IPS-NIHi11 (cell line): ENCODE results near the gene XRN2.
"Not testable (repeated sequence)": the region's sequence is repeated elsewhere in the genome, so short reads cannot be mapped to it uniquely, and the experiment has no call there.

Experiments
- DNase-seq: peaks from one replicate; pipeline ENCODE4 v3.0.0; 2012; ENCODE audit warnings: mixed read lengths, low spot score

XRN2 gene

DNA sequence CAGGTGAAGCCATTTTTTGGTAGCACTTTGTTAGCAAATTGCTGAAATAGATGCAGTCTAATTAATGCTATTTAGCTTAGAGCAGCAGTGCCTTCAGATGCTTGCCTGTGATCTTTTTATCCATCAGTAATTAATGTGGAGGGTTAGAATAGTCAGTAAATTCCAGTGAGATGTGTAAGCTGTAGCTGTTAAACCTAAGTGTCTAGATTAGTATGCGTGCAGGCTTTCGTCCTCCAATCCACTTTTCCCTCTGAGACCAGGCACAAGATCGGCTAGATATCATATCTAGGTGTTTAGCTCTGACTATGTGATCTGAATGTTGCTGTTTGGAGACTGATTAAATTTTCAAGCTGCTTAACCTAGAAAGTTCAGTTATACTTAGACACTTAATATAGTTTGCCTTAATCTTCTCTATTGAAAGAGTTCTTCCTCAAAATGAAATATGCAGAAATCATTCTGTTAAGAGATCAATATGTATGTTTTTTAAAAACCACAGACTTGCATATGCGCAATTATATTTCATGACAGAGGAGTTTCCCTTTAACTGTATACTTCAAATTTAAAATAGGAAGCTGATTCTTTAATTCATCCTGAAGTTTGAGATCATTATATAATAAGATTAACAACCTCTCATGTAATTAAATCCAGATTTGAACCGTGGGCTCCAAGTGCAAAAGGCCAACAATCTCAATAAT is 41.2 kb downstream of the XRN2 start:
- no peak for DNase-seq

DNA sequence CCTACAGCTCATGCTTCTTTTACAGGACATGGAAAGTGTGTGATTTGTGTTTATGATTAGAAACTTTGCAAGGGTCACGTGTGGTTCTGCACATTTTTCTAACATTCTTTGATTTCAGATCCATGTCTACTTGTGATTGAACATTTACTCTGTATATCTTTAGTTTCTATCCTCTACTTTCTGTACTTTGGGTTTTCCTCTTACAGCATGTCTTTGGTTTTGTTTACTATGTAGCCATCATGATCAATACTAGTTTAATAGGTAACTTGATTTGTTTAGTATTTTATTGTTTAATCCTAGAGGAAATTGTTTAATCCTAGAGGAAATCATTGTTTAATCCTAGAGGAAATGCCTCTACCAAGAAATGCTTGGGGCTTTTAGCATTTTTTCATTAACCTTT is 41.8 kb downstream of the XRN2 start:
- DNase-seq: no peak

- DNase-seq: no peak
These were observed 49.6 kb downstream of the XRN2 start for GRCh38 chr20:21352703-21353102.

- DNase-seq: no peak
These were observed 50.1 kb downstream of the XRN2 start for GRCh38 chr20:21353236-21353635.

GRCh38 chr20:21355981-21356380 is 52.9 kb downstream of the XRN2 start:
- no peak for DNase-seq

DNA sequence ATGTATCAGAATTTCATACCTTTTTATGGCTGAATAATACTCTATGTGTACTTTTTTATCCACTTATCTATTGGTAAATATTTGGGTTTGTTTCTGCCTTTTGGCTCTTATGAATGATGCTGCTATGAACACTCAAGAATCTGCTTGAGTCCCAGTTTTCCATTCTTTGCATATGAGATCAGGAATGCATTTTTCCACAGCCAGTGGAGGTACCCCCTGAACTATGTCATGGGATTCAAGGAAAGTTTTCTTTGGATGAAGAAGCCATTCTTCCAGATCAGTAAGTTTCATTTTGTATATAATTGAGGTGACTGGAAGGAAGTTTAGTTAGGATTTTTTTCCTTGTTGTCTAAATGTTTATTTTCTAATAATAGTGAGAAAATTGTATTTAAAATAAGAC is 53.3 kb downstream of the XRN2 start:
- no peak for DNase-seq

- DNase-seq: no peak
These were observed 54.7 kb downstream of the XRN2 start for GRCh38 chr20:21357844-21358243.

- no peak for DNase-seq
These were observed 55.6 kb downstream of the XRN2 start for GRCh38 chr20:21358737-21359136.

DNA sequence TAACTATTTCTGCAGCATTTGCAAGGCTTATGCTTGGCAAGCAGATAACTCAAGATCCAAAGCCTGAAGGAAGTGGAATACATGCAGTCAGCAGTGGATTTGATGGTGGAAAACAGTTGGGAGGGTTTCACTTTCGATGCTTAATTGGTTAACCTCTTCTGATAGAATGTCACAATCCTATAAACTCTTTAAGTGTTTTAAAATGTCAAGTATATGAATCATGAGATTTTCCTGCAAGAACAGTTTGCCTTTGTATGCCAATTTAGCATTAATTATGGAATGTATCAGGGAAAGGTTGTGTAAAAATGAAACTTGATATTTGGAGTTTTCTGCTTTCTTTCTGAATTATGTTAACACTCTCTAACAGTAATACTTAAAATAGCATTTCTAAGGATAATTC is 57.6 kb downstream of the XRN2 start:
- no peak for DNase-seq

GRCh38 chr20:21361266-21361665 is 58.1 kb downstream of the XRN2 start:
- DNase-seq: no peak

GRCh38 chr20:21364413-21364812 is 61.3 kb downstream of the XRN2 start:
- no peak for DNase-seq

DNA sequence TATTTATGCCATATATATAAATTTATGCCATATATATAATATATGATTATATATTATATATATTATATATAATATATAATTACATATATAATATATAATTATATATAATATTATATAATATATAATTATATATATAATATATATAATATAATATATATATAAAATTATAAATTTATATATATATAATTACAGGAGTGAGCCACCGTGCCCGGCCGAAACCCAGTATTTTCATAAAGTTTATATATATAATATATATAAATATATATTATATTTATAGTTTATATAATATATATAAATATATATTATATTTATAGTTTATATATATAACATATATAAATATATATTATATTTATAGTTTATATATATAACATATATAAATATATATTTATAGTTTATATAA is 62.6 kb downstream of the XRN2 start:
- DNase-seq: no peak

DNA sequence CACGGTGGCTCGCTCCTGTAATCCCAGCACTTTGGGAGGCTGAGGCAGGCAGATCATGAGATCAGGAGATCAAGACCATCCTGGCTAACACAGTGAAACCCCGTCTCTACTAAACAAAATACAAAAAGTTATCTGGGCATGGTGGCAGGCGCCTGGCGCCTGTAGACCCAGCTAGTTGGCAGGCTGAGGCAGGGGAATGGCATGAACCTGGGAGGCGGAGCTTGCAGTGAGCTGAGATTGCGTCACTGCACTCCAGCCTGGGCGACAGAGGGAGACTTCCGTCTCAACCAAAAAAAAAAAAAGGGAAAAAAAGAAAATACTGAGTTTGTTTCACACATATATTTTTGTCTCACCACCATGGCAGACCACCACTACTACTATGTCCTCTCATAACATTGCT is 63.1 kb downstream of the XRN2 start:
- DNase-seq: not testable (repeated sequence)

GRCh38 chr20:21368791-21369190 is 65.7 kb downstream of the XRN2 start:
- DNase-seq: no peak

DNA sequence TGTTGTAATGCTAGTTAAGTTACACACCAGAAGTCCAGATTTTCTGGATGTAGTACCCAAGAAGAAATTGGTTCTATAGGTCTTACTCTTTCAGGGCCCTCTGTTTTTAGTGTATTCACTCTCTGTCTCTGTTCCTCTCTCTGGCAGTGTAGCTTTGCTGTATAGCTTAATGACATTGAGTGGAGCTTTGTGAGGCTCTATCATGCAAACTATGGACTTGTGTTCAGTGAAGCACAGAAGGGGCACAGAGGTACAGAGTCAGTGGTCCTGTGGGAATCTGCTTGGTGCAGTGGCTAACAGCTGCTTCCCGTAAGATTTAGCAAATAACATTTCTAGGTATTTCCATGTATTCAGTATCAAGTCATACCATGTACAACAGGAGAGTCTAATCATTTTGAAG is 68.1 kb downstream of the XRN2 start:
- DNase-seq: no peak

GRCh38 chr20:21372016-21372415 is 68.9 kb downstream of the XRN2 start:
- DNase-seq: no peak

DNA sequence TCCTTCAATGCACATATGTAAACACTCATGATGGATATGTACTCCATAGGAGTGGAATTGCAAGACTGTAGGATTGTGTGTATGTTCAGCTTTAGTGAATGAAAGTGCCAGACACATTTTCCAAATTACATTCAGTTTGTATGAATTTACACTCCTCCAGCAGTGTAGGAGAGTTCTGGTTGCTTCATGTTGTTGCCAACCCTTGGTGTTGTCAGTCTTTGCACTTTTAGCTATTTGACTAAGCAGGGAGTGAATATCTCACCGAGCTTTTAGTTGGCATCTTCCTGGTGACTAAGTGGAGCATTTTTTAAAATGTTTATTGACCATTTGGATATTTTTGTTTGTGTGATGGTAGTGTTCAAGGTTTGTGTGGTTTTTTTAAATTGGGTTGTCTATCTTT is 70.3 kb downstream of the XRN2 start:
- no peak for DNase-seq

- DNase-seq: no peak
These were observed 73.5 kb downstream of the XRN2 start for GRCh38 chr20:21376626-21377025.

GRCh38 chr20:21377701-21378100 is 74.6 kb downstream of the XRN2 start:
- no peak for DNase-seq

DNA sequence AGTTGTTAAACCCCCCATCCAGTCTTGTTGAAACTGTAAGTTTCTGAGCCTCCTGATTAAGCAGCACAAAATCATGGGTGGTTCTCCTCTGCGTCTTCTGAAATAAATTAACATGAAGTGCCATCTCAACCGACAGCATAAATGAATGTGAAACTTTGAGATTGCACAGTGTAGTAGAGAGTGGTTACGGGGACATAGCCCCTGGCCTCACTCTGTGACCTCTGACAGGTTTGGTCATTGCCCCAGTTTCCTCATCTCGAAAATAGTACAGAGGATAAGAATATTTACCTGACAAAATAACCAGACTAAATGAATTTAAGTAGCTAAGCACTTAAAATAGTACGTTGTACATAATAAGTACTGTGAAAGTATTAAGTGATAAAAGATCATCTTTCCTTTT is 75.1 kb downstream of the XRN2 start:
- no peak for DNase-seq

- no peak for DNase-seq
These were observed 77.6 kb downstream of the XRN2 start for GRCh38 chr20:21380711-21381110.

DNA sequence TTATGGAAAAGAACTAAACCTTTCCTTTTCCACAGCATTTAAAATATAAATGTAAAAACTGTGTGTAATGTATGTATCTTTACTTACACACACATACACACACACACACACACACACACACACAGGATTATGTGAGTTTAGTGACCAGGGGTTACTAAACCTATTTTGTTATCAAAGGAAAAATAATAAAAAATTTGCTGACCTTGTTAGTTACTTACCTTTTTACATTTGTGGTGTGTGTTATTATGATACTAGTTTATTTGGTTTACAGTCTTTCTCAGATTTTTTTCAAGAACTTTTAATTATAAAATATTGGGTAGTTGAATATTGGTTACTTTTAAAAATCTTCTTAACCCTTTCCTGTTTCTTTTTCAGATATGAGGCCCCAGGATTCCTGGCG is 78.5 kb downstream of the XRN2 start:
- DNase-seq: no peak

- DNase-seq: no peak
These were observed 81.3 kb downstream of the XRN2 start for GRCh38 chr20:21384308-21384892.

- no peak for DNase-seq
These were observed 83.0 kb downstream of the XRN2 start for GRCh38 chr20:21386111-21386510.
